ENCODE results near the gene UBE4B.

The UBE4B gene

DNA sequence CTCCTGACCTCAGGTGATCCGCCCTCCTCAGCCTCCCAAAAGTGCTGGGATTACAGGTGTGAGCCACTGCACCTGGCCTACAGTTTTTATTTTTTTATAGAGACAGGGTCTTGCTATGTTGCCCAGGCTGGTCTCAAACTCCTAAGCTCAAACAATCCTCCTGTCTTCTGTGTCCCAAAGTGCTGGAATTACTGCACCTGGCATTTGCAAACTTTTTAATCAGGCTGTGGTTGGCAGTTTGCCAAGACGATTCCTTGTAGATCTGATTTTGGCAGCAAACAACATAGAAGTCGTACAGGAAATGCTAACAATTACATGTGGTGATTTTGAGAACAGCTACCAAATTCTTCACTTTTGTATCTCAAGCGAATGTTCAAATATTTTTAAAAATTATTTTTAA, 25.6 kb upstream of the UBE4B start:
- no peaks in the 10 kb centered on the region for H3K36me3 ChIP-seq (replicated peaks; ENCODE audit: insufficient read depth, low read length)
- H3K9ac ChIP-seq (ENCODE audit: low read length) = no peak overlapping the region
- no peak overlapping the region for H3K27ac ChIP-seq (ENCODE audit: low read length)
- no peak for DNase-seq
- no peaks in the 10 kb centered on the region for H3K9me3 ChIP-seq (replicated peaks; ENCODE audit: insufficient read depth, low read length)
- H3K9me2 ChIP-seq (replicated peaks; ENCODE audit: insufficient read depth, low read length) = no peaks in the 10 kb centered on the region
- no peaks in the 10 kb centered on the region for H3K79me2 ChIP-seq (ENCODE audit: low read length)
- H3K27me3 ChIP-seq (replicated peaks; ENCODE audit: insufficient read depth, low read length) = no peaks in the 10 kb centered on the region
- H3K4me3 ChIP-seq (ENCODE audit: low read length) = no peak overlapping the region
- TF ChIP-seq, protein P1, sequence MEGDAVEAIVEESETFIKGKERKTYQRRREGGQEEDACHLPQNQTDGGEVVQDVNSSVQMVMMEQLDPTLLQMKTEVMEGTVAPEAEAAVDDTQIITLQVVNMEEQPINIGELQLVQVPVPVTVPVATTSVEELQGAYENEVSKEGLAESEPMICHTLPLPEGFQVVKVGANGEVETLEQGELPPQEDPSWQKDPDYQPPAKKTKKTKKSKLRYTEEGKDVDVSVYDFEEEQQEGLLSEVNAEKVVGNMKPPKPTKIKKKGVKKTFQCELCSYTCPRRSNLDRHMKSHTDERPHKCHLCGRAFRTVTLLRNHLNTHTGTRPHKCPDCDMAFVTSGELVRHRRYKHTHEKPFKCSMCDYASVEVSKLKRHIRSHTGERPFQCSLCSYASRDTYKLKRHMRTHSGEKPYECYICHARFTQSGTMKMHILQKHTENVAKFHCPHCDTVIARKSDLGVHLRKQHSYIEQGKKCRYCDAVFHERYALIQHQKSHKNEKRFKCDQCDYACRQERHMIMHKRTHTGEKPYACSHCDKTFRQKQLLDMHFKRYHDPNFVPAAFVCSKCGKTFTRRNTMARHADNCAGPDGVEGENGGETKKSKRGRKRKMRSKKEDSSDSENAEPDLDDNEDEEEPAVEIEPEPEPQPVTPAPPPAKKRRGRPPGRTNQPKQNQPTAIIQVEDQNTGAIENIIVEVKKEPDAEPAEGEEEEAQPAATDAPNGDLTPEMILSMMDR (IDR thresholded peaks at IDR 0.05; ENCODE audit: low read length) = no peak
- TF ChIP-seq EZH2 (optimal IDR thresholded peaks at IDR 0.05; ENCODE audit: low read depth, low read length) = no peak
- TF ChIP-seq EZH2phosphoT487 (IDR thresholded peaks at IDR 0.05; ENCODE audit: low read length) = no peak
- H3K4me2 ChIP-seq (ENCODE audit: low read depth, low read length) = no peak overlapping the region
- H2AFZ ChIP-seq (ENCODE audit: low read length) = no peak overlapping the region
- no peaks in the 10 kb centered on the region for H4K20me1 ChIP-seq (ENCODE audit: insufficient read depth, low read length)
- H3K4me1 ChIP-seq (ENCODE audit: low read length) = no peaks in the 10 kb centered on the region
- H3F3A ChIP-seq (ENCODE audit: insufficient read depth, low read length) = no peaks in the 10 kb centered on the region

DNA sequence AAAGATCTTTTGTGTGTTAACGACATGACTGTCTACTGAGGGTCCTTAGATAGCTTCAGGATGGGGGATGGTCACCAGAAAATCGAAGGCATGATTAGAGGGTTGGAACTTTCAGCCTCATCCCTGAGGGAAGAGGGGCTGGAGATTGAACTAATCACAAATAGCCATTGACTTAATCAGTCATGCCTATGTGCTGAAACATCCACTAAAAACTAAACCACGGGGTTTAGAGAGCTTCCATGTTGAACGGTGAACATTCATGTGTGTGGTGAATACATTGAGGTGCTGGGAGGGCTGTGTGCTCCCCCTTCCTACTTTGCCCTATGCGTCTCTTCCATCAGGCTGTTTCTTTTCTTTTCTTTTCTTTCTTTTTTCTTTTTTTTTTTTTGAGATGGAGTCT, 18.7 kb upstream of the UBE4B start:
- no peak for TF ChIP-seq EZH2 (optimal IDR thresholded peaks at IDR 0.05; ENCODE audit: low read depth, low read length)
- TF ChIP-seq EZH2phosphoT487 (IDR thresholded peaks at IDR 0.05; ENCODE audit: low read length) = no peak
- TF ChIP-seq, protein P1 (IDR thresholded peaks at IDR 0.05; ENCODE audit: low read length) = no peak
- no peak for DNase-seq
- Histone ChIP-seq H3K4me2 (ENCODE audit: low read depth, low read length) (no peak overlapping the region), H3K27me3 (replicated peaks; ENCODE audit: insufficient read depth, low read length) (no peaks in the 10 kb centered on the region), H3K36me3 (replicated peaks; ENCODE audit: insufficient read depth, low read length) (no peaks in the 10 kb centered on the region), H3K27ac (ENCODE audit: low read length) (no peak overlapping the region), H3K4me1 (ENCODE audit: low read length) (no peaks in the 10 kb centered on the region), H3K9me2 (replicated peaks; ENCODE audit: insufficient read depth, low read length) (no peaks in the 10 kb centered on the region), H4K20me1 (ENCODE audit: insufficient read depth, low read length) (no peaks in the 10 kb centered on the region), H3K4me3 (ENCODE audit: low read length) (no peak overlapping the region), H2AFZ (ENCODE audit: low read length) (no peak overlapping the region), H3K79me2 (ENCODE audit: low read length) (no peaks in the 10 kb centered on the region), H3F3A (ENCODE audit: insufficient read depth, low read length) (no peaks in the 10 kb centered on the region), H3K9me3 (replicated peaks; ENCODE audit: insufficient read depth, low read length) (no peaks in the 10 kb centered on the region), H3K9ac (ENCODE audit: low read length) (no peak overlapping the region)

DNA sequence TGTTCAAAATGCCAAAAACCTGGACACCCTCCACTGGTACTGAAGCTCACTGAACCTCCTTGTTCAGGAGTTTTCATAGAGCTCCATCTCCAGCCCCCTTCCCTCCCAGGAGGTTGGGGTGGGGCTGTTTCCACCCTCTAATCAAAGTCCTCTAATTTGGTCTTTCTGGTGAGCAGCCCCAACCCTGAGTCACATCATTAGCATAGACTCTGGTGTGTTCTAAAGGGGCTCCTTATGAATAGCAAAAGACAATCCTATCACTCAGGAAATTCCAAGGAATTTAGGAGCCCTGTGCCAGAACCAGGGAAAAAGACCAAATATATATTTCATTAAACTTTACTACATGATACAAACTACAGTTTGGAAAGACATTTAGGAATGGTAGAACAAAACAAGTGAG, 13.2 kb upstream of the UBE4B start:
- H3K9me3 ChIP-seq (replicated peaks; ENCODE audit: insufficient read depth, low read length) = no peaks in the 10 kb centered on the region
- no peak overlapping the region for H3K4me3 ChIP-seq (ENCODE audit: low read length)
- H3K9ac ChIP-seq (ENCODE audit: low read length) = no peak overlapping the region
- no peaks in the 10 kb centered on the region for H3K27me3 ChIP-seq (replicated peaks; ENCODE audit: insufficient read depth, low read length)
- no peak for DNase-seq
- H3K4me2 ChIP-seq (ENCODE audit: low read depth, low read length) = no peak overlapping the region
- no peaks in the 10 kb centered on the region for H3K79me2 ChIP-seq (ENCODE audit: low read length)
- no peaks in the 10 kb centered on the region for H4K20me1 ChIP-seq (ENCODE audit: insufficient read depth, low read length)
- H3K27ac ChIP-seq (ENCODE audit: low read length) = no peak overlapping the region
- H3F3A ChIP-seq (ENCODE audit: insufficient read depth, low read length) = no peaks in the 10 kb centered on the region
- no peaks in the 10 kb centered on the region for H3K36me3 ChIP-seq (replicated peaks; ENCODE audit: insufficient read depth, low read length)
- H3K4me1 ChIP-seq (ENCODE audit: low read length) = no peaks in the 10 kb centered on the region
- no peak overlapping the region for H2AFZ ChIP-seq (ENCODE audit: low read length)
- TF ChIP-seq EZH2phosphoT487 (IDR thresholded peaks at IDR 0.05; ENCODE audit: low read length) = no peak
- TF ChIP-seq, protein P1 (IDR thresholded peaks at IDR 0.05; ENCODE audit: low read length) = no peak
- TF ChIP-seq EZH2 (optimal IDR thresholded peaks at IDR 0.05; ENCODE audit: low read depth, low read length) = no peak
- H3K9me2 ChIP-seq (replicated peaks; ENCODE audit: insufficient read depth, low read length) = no peaks in the 10 kb centered on the region

All from MM.1S (cell line).